Liver (tissue), 9 donors: ENCODE data around the gene RPUSD1. TPM values are rescaled to one million over a fixed set of nuclear protein-coding genes. Genes with fewer than 3 reads are reported as not detected.

Experiments used
- DNase-seq: peaks from one replicate; pipeline ENCODE4 v3.0.0-alpha.2; 2017; ENCODE audit warnings: low spot score
- H3K27ac ChIP-seq, 2 donors: one replicate each; pipeline ENCODE4 v1.7.0; 2013; ENCODE audit warnings: inconsistent platforms in 2 of 2, low read length in 2 of 2, control low read depth in 1 of 2, low read depth in 1 of 2, mild to moderate bottlenecking in 1 of 2
- H3K27me3 ChIP-seq, 4 donors: one replicate each; pipeline versions ENCODE4 v1.6.1 to v1.7.0; 2013; ENCODE audit warnings: low read length in 3 of 4, inconsistent platforms in 1 of 4, mild to moderate bottlenecking in 1 of 4, moderate library complexity in 1 of 4; ENCODE audit not compliant: control insufficient read depth in 4 of 4, insufficient read depth in 4 of 4
- H3K36me3 ChIP-seq, 4 donors: one replicate each; pipeline versions ENCODE4 v1.6.1 to v1.7.0; 2013; ENCODE audit warnings: low read length in 3 of 4, mild to moderate bottlenecking in 3 of 4, low read depth in 1 of 4, moderate library complexity in 1 of 4; ENCODE audit not compliant: control insufficient read depth in 4 of 4, insufficient read depth in 3 of 4
- H3K4me1 ChIP-seq, 4 donors: one replicate each; pipeline versions ENCODE4 v1.6.1 to v1.7.0; 2013; ENCODE audit warnings: low read length in 3 of 4, mild to moderate bottlenecking in 3 of 4, moderate library complexity in 1 of 4; ENCODE audit not compliant: control insufficient read depth in 4 of 4, insufficient read depth in 4 of 4
- H3K4me3 ChIP-seq, 3 donors: one replicate each; pipeline versions ENCODE4 v1.6.1 to v1.7.0; 2013; ENCODE audit warnings: low read length in 3 of 3, control low read depth in 1 of 3, low read depth in 1 of 3, mild to moderate bottlenecking in 1 of 3
- H3K9ac ChIP-seq, 2 donors: one replicate each; pipeline ENCODE4 v1.7.0; 2013; ENCODE audit warnings: low read length in 2 of 2, mild to moderate bottlenecking in 2 of 2, moderate library complexity in 2 of 2, control low read depth in 1 of 2, low read depth in 1 of 2
- H3K9me3 ChIP-seq, 4 donors: one replicate each; pipeline versions ENCODE4 v1.6.1 to v1.7.0; 2013; ENCODE audit warnings: low read length in 3 of 4; ENCODE audit not compliant: control insufficient read depth in 4 of 4
- ATF3 ChIP-seq: IDR thresholded peaks from 2 replicates; pipeline ENCODE4 v1.6.1; 2016; ENCODE audit warnings: antibody characterized with exemption
- CTCF ChIP-seq: fragments of 150-350 bp; IDR thresholded peaks from 2 replicates; pipeline ENCODE4 v1.5.1; 2017; ENCODE audit warnings: improper control_type of control experiment, low read depth, low read length; ENCODE audit not compliant: missing input control
- EGR1 ChIP-seq, 2 donors: IDR thresholded peaks; 2 replicates each; pipeline ENCODE4 v1.6.1; 2016 to 2018; ENCODE audit warnings: antibody characterized with exemption in 2 of 2, low read depth in 2 of 2
- FOXA1 ChIP-seq: IDR thresholded peaks from 2 replicates; pipeline ENCODE4 v1.6.1; 2016; ENCODE audit warnings: antibody characterized with exemption
- FOXA2 ChIP-seq: IDR thresholded peaks from 2 replicates; pipeline ENCODE4 v1.6.1; 2016; ENCODE audit warnings: antibody characterized with exemption
- HNF4A ChIP-seq, 2 donors: conservative IDR thresholded peaks; 2 replicates each; pipeline ENCODE4 v1.6.1; 2016; ENCODE audit warnings: antibody characterized with exemption in 2 of 2, mild to moderate bottlenecking in 2 of 2
- HNF4G ChIP-seq: IDR thresholded peaks from 2 replicates; pipeline ENCODE4 v1.6.1; 2016; ENCODE audit warnings: antibody characterized with exemption
- JUND ChIP-seq, 2 donors: IDR thresholded peaks; 2 replicates each; pipeline ENCODE4 v1.6.1; 2016; ENCODE audit warnings: antibody characterized with exemption in 2 of 2
- MAX ChIP-seq: IDR thresholded peaks from 2 replicates; pipeline ENCODE4 v1.6.1; 2016; ENCODE audit warnings: antibody characterized with exemption
- NR2F2 ChIP-seq: IDR thresholded peaks from 2 replicates; pipeline ENCODE4 v1.6.1; 2016; ENCODE audit warnings: antibody characterized with exemption
- RAD21 ChIP-seq, 2 donors: IDR thresholded peaks; 2 replicates each; pipeline ENCODE4 v1.6.1; 2016; ENCODE audit warnings: antibody characterized with exemption in 2 of 2, mild to moderate bottlenecking in 2 of 2
- REST ChIP-seq: IDR thresholded peaks from 2 replicates; pipeline ENCODE4 v1.6.1; 2016; ENCODE audit warnings: antibody characterized with exemption, mild to moderate bottlenecking
- RXRA ChIP-seq, 2 donors: IDR thresholded peaks; 2 replicates each; pipeline ENCODE4 v1.6.1; 2017 to 2018; ENCODE audit warnings: antibody characterized with exemption in 2 of 2, mild to moderate bottlenecking in 1 of 2
- SP1 ChIP-seq: IDR thresholded peaks from 2 replicates; pipeline ENCODE4 v1.6.1; 2018; ENCODE audit warnings: antibody characterized with exemption, mild to moderate bottlenecking
- TAF1 ChIP-seq: conservative IDR thresholded peaks from 2 replicates; pipeline ENCODE4 v1.6.1; 2016; ENCODE audit warnings: antibody characterized with exemption, mild to moderate bottlenecking
- YY1 ChIP-seq: IDR thresholded peaks from 2 replicates; pipeline ENCODE4 v1.6.1; 2016; ENCODE audit warnings: antibody characterized with exemption, mild to moderate bottlenecking
- ZBTB33 ChIP-seq: IDR thresholded peaks from 2 replicates; pipeline ENCODE4 v1.6.1; 2016; ENCODE audit warnings: antibody characterized with exemption
- WGBS: extraction: QIAGEN DNeasy Blood & Tissue Kit; methylation state at CpG from one replicate; pipeline ENCODE4 v1.1.7; 2013; 5-methylcytosine and 5-hydroxymethylcytosine counted together
- polyA plus RNA-seq, 2 donors: library from polyadenylated mRNA; stranded (reverse) in 1 of 2; unstranded in 1 of 2; fragments of 200-250 nt in 1 of 2; fragments of >200 nt in 1 of 2; fragmentation: Nextera tagmentation in 1 of 2; extraction: Ambion mirVana in 1 of 2; gene quantifications; one replicate each; pipeline versions ENCODE4 v1.2.1 to v1.2.3, GENCODE V29; 2013 to 2015
- total RNA-seq, 2 donors: library from RNA; depleted of rRNA; stranded (reverse); fragments of >200 nt; gene quantifications; one replicate each; pipeline ENCODE4 v1.2.3, GENCODE V29; 2014
- donor health status: healthy.
- donor health status: healthy.
- donor health status: healthy.
- donor health status: healthy.
- donor health status: healthy.

The RPUSD1 gene
- total and polyA plus RNA-seq, 4 donors = 4.5 to 10.7 (median 8.9) TPM

GRCh38 chr16:785563-786535 is 2.3 kb downstream of the RPUSD1 start:
- 65% methylated on average over 58 of the region's 58 CpGs for WGBS
- H3K4me1 ChIP-seq = peaks cover 6 to 21% (median 18%) of the 10 kb centered on the region in 4 donors
- H3K9me3 ChIP-seq = no peaks in the 10 kb centered on the region
- TF ChIP-seq ZBTB33 (no peak), HNF4A (conservative IDR thresholded peaks at IDR 0.05) (no peak), NR2F2 (no peak), CTCF (peak; percentile 67), JUND (IDR thresholded peaks at IDR 0.05) (no peak), RAD21 (IDR thresholded peaks at IDR 0.05) (peak in 1 of 2 donors; percentile 82)
- no peak overlapping the region for H3K4me3 ChIP-seq
- H3K9ac ChIP-seq = no peak overlapping the region
- DNase-seq = peak; percentile 85
- no peak overlapping the region for H3K27ac ChIP-seq
- H3K36me3 ChIP-seq = peaks cover 0 to 3% (median 0%) of the 10 kb centered on the region in 4 donors
- peaks cover 0 to 4% (median 0%) of the 10 kb centered on the region in 4 donors for H3K27me3 ChIP-seq

GRCh38 chr16:784431-784830 is 3.8 kb downstream of the RPUSD1 start:
- H3K27me3 ChIP-seq = peaks cover 0 to 4% (median 0%) of the 10 kb centered on the region in 4 donors
- H3K27ac ChIP-seq = no peak overlapping the region
- H3K36me3 ChIP-seq = peaks cover 0 to 3% (median 0%) of the 10 kb centered on the region in 4 donors
- TF ChIP-seq HNF4A (conservative IDR thresholded peaks at IDR 0.05) = no peak
- TF ChIP-seq YY1 = no peak
- TF ChIP-seq RAD21 (IDR thresholded peaks at IDR 0.05) = no peak
- no peak for TF ChIP-seq FOXA2
- TF ChIP-seq JUND (IDR thresholded peaks at IDR 0.05) = no peak
- no peak for TF ChIP-seq CTCF
- TF ChIP-seq EGR1 (IDR thresholded peaks at IDR 0.05; ENCODE audit: low read depth in 2 of 2) = no peak
- no peak for TF ChIP-seq RXRA (IDR thresholded peaks at IDR 0.05)
- no peak for TF ChIP-seq ZBTB33
- TF ChIP-seq HNF4G = no peak
- no peak for TF ChIP-seq REST
- no peak for TF ChIP-seq FOXA1
- TF ChIP-seq SP1 = no peak
- TF ChIP-seq TAF1 = no peak
- TF ChIP-seq ATF3 = no peak
- TF ChIP-seq MAX = no peak
- TF ChIP-seq NR2F2 = no peak
- H3K9me3 ChIP-seq = no peaks in the 10 kb centered on the region
- H3K4me1 ChIP-seq = peaks cover 6 to 21% (median 18%) of the 10 kb centered on the region in 4 donors
- DNase-seq = no peak
- 90% methylated on average over 19 of the region's 19 CpGs for WGBS
- no peak overlapping the region for H3K9ac ChIP-seq
- H3K4me3 ChIP-seq = no peak overlapping the region
